ENCODE measurements around the gene SHC4. TPM values are rescaled to one million over a fixed set of nuclear protein-coding genes. Genes with fewer than 3 reads are reported as not detected.
"Not testable (repeated sequence)": the region's sequence is repeated elsewhere in the genome, so short reads cannot be mapped to it uniquely, and the experiment has no call there.

SHC4 gene
- total RNA-seq, 1 experiment from 2014 or later: 0.44 TPM

- no TSS peak for BruUV-seq (replicated peaks)
Observed at GRCh38 chr15:48792408-48792807, 171.3 kb downstream of the SHC4 start.

GRCh38 chr15:48790466-48791115 is 173.1 kb downstream of the SHC4 start:
- H3F3A ChIP-seq (ENCODE audit: insufficient read depth, low read depth); H4K20me1 ChIP-seq (ENCODE audit: insufficient read depth); H3K9me3 ChIP-seq (ENCODE audit: insufficient read depth, low read depth); H3K79me2 ChIP-seq (ENCODE audit: low read depth); H3K27ac ChIP-seq; DNase-seq; H2AFZ ChIP-seq; H3K27me3 ChIP-seq (ENCODE audit: insufficient read depth, low read depth); H3K9me2 ChIP-seq (ENCODE audit: insufficient read depth); BruUV-seq (replicated peaks); H3K36me3 ChIP-seq (ENCODE audit: low read depth); H3K4me2 ChIP-seq; intact Hi-C loops (cut with micrococcal nuclease; ENCODE audit: unreplicated experiment); H3K4me3 ChIP-seq: not testable (repeated sequence)
- ChIA-PET CTCF (interaction anchor here (0.7 kb wide), 1 partner anchor 11 kb away, joined by 3 read pairs; no protein-coding TSS in a partner anchor), POLR2A (ENCODE audit: unreplicated experiment) (interaction anchor here (0.6 kb wide), 1 partner anchor 292 kb away, joined by 4 read pairs; no protein-coding TSS in a partner anchor)
- H3K4me1 ChIP-seq (replicated peaks; ENCODE audit: insufficient read depth): peaks cover 14% of the 10 kb centered on the region

More at GRCh38 chr15:48792408-48792807, 171.3 kb downstream of the SHC4 start:
- POLR2A ChIA-PET (ENCODE audit: unreplicated experiment): no interaction called here
- CTCF ChIA-PET: no interaction called here
- DNase-seq: no peak
- Histone ChIP-seq H2AFZ (no peak overlapping the region), H3F3A (ENCODE audit: insufficient read depth, low read depth) (no peaks in the 10 kb centered on the region), H3K27me3 (ENCODE audit: insufficient read depth, low read depth) (no peaks in the 10 kb centered on the region), H3K36me3 (ENCODE audit: low read depth) (no peaks in the 10 kb centered on the region; the same call in 1 of the 2 replicates), H3K79me2 (ENCODE audit: low read depth) (no peaks in the 10 kb centered on the region), H3K9me3 (ENCODE audit: insufficient read depth, low read depth) (no peaks in the 10 kb centered on the region), H4K20me1 (ENCODE audit: insufficient read depth) (no peaks in the 10 kb centered on the region; the same call in 1 of the 2 replicates), H3K27ac (no peak overlapping the region), H3K4me1 (replicated peaks; ENCODE audit: insufficient read depth) (peaks cover 15% of the 10 kb centered on the region), H3K9me2 (ENCODE audit: insufficient read depth) (no peaks in the 10 kb centered on the region), H3K4me3 (no peak overlapping the region), H3K4me2 (no peak overlapping the region)
- intact Hi-C loops (cut with micrococcal nuclease; ENCODE audit: unreplicated experiment): no loop called here
- TF ChIP-seq EZH2 (IDR thresholded peaks at IDR 0.05; ENCODE audit: low read depth) (no peak), CTCF (conservative IDR thresholded peaks at IDR 0.05) (no peak)

GRCh38 chr15:48785712-48786111 is 178.0 kb downstream of the SHC4 start:
- H3K4me1 ChIP-seq (replicated peaks; ENCODE audit: insufficient read depth): no peaks in the 10 kb centered on the region
- BruUV-seq (replicated peaks): no TSS peak
- intact Hi-C loops (cut with micrococcal nuclease; ENCODE audit: unreplicated experiment): no loop called here
- H2AFZ ChIP-seq: no peak overlapping the region
- H3K4me2 ChIP-seq: no peak overlapping the region
- no peaks in the 10 kb centered on the region for H4K20me1 ChIP-seq (ENCODE audit: insufficient read depth)
- H3K27ac ChIP-seq: no peak overlapping the region
- H3F3A ChIP-seq (ENCODE audit: insufficient read depth, low read depth): no peaks in the 10 kb centered on the region
- no peaks in the 10 kb centered on the region for H3K27me3 ChIP-seq (ENCODE audit: insufficient read depth, low read depth)
- ChIA-PET CTCF (no interaction called here), POLR2A (ENCODE audit: unreplicated experiment) (no interaction called here)
- H3K36me3 ChIP-seq (ENCODE audit: low read depth): no peaks in the 10 kb centered on the region; the same call in 1 of the 2 replicates
- no peaks in the 10 kb centered on the region for H3K9me3 ChIP-seq (ENCODE audit: insufficient read depth, low read depth)
- H3K9me2 ChIP-seq (ENCODE audit: insufficient read depth): no peaks in the 10 kb centered on the region
- TF ChIP-seq CTCF (conservative IDR thresholded peaks at IDR 0.05) (no peak), EZH2 (IDR thresholded peaks at IDR 0.05; ENCODE audit: low read depth) (no peak)
- H3K4me3 ChIP-seq: no peak overlapping the region
- DNase-seq: no peak
- H3K79me2 ChIP-seq (ENCODE audit: low read depth): no peaks in the 10 kb centered on the region

GRCh38 chr15:48785195-48785594 is 178.5 kb downstream of the SHC4 start:
- no peak for DNase-seq
- ChIA-PET CTCF (no interaction called here), POLR2A (ENCODE audit: unreplicated experiment) (no interaction called here)
- H3K4me3 ChIP-seq: no peak overlapping the region
- no peak overlapping the region for H2AFZ ChIP-seq
- H3K36me3 ChIP-seq (ENCODE audit: low read depth): no peaks in the 10 kb centered on the region; the same call in 1 of the 2 replicates
- H3K9me2 ChIP-seq (ENCODE audit: insufficient read depth): no peaks in the 10 kb centered on the region
- no peaks in the 10 kb centered on the region for H3K9me3 ChIP-seq (ENCODE audit: insufficient read depth, low read depth)
- TF ChIP-seq EZH2 (IDR thresholded peaks at IDR 0.05; ENCODE audit: low read depth): no peak
- no peak for TF ChIP-seq CTCF (conservative IDR thresholded peaks at IDR 0.05)
- H3F3A ChIP-seq (ENCODE audit: insufficient read depth, low read depth): no peaks in the 10 kb centered on the region
- no peaks in the 10 kb centered on the region for H3K4me1 ChIP-seq (replicated peaks; ENCODE audit: insufficient read depth)
- BruUV-seq (replicated peaks): no TSS peak
- H3K27me3 ChIP-seq (ENCODE audit: insufficient read depth, low read depth): no peaks in the 10 kb centered on the region
- no peaks in the 10 kb centered on the region for H3K79me2 ChIP-seq (ENCODE audit: low read depth)
- H3K4me2 ChIP-seq: no peak overlapping the region
- intact Hi-C loops (cut with micrococcal nuclease; ENCODE audit: unreplicated experiment): no loop called here
- no peaks in the 10 kb centered on the region for H4K20me1 ChIP-seq (ENCODE audit: insufficient read depth)
- no peak overlapping the region for H3K27ac ChIP-seq

Data from PC-9 (cell line).